HG02642 (cell line): Measurements from ENCODE around the gene MGAT4B.
"Not testable (repeated sequence)": the region's sequence is repeated elsewhere in the genome, so short reads cannot be mapped to it uniquely, and the experiment has no call there.

Experiments
- ATAC-seq: cut with Tn5 transposase; IDR thresholded peaks from one replicate; pipeline ENCODE4 v1.9.1; 2021; ENCODE audit warnings: mild to moderate bottlenecking; ENCODE audit not compliant: unreplicated experiment, poor library complexity

The MGAT4B gene

DNA sequence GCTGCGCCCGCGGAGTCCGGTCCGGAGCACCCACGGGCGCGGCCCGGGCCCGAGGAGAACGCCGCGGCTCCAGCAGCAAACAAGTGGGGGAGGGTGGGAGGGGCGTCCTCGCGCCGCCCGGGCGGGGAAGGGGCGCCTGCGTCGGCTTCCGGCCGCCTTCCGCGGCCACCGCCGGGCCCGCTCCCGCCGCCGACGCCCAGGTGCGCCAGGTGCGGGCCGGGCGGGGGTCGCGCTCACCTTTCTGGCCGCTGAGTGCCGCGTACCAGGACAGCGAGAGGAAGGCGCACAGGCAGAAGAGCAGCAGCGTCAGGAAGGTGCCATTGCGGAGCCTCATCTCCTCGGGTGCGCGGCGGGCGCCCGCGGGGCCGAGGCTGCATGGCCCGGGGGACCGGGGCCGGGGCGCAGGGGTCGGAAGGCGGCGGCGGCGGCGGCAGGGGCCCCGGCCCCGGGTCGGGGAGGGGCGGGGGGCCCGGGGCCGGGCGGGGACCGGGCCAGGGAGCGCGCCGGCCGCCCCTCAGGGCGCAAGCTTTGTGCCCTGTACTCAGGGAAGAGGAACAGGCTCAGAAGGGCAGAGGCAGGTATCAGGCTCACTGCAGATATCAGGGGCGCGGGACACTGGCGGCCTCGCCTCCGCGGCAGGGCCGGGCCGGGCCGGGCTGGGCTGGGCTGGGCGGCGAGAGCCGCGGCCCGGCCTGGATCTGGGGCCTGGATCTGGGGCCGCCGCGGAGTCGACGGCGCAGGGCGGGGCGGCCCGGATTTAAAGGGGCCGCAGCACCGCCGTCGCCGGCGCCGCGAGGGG, at the start of gene MGAT4B:
Gene MGAT4B (minus strand): TSS at position 617 of the 799 bp plus-strand sequence. CDS start 283 bp downstream, at position 334.
- ATAC-seq: peak; percentile 68

DNA sequence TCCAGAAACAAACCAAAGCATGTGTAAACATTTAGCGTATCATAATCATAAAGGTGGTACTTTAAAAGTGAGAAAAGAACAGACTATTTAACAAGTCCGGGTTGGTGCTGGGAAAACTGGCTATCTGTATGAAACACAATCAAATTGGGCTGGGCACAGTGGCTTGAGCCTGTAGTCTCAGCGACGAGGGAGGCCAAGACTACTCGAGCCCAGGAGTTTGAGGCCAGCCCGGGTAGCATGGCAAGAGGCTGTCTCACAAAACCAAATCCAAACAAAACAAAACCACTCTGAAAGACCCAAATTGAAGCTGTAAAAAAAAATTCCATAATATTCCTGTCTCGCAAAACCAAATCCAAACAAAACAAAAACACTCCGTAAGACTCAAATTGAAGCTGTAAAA, 47.7 kb upstream of the MGAT4B start:
- ATAC-seq: no peak

DNA sequence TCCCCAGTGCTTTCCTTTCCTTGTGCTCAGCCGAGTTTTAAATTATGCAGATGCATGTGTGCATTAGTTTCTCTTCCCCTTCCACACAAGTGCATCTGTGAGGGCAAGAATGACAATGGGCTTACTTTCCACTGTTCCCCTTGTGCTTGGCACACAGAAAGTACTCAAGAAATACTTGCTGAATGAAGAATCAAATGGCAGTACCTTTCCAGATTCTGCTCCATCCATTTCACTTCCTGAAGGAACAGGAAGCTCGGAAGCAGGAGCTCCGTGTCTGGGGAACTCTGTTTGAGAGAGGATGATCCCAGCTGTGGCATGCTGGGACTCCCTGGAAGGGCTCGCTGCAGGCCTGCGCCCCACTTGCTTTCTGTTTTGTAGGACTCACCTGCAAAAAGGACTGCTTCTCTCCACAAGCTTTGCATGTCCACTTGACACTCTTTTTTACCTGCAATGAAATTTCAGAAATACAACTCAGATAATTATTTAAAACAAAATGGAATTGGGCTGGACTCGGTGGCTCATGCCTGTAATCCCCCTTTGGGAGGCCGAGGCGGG, 46.4 kb upstream of the MGAT4B start:
- ATAC-seq: peak; percentile 88

- ATAC-seq: no peak
Measured at GRCh38 chr5:179841621-179842020, 35.0 kb upstream of the MGAT4B start.

- ATAC-seq: no peak
Measured at GRCh38 chr5:179840766-179841165, 34.1 kb upstream of the MGAT4B start.

GRCh38 chr5:179840321-179840720, 33.7 kb upstream of the MGAT4B start:
- no peak for ATAC-seq

DNA sequence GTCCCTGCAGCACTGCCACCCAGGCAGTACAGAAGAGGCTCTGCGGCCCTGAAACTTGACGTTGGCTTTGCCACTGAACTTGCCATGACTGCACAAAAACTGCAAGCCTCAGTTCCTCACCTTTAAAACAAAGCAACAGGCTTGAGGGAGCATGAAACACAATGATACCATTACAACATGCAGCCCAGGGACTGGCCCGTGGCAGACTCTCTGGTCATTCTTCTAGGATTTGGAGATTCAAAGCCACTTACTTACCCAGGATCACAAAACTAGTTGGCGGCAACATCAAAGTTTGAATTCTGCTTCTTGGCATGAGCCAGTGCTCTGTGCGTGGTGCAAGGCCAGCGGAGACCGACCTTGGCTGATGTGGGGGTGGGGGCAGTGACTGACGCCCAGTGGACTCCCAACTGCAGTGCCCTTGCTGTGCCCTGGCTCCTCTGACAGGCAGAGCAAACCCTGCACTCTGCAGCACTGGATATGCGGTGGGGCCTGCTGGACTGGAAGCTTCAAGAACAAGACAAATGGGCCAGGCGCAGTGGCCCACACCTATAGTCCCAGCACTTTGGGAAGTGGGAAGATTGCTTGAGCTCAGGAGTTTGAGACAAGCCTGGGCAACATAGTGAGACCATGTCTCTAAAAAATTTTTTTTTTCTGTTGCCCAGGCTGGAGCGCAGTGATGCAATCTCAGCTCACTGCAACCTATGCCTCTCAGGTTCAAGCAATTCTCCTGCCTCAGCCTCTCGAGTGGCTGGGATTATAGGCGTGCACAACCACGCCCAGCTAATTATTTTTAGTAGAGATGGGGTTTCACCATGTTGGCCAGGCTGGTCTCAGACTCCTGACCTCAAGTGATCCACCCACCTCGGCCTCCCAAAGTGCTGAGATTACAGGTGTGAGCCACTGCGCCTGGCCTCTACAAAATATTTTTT, 32.9 kb upstream of the MGAT4B start:
- no peak for ATAC-seq

GRCh38 chr5:179837076-179838011, 30.7 kb upstream of the MGAT4B start:
- no peak for ATAC-seq

DNA sequence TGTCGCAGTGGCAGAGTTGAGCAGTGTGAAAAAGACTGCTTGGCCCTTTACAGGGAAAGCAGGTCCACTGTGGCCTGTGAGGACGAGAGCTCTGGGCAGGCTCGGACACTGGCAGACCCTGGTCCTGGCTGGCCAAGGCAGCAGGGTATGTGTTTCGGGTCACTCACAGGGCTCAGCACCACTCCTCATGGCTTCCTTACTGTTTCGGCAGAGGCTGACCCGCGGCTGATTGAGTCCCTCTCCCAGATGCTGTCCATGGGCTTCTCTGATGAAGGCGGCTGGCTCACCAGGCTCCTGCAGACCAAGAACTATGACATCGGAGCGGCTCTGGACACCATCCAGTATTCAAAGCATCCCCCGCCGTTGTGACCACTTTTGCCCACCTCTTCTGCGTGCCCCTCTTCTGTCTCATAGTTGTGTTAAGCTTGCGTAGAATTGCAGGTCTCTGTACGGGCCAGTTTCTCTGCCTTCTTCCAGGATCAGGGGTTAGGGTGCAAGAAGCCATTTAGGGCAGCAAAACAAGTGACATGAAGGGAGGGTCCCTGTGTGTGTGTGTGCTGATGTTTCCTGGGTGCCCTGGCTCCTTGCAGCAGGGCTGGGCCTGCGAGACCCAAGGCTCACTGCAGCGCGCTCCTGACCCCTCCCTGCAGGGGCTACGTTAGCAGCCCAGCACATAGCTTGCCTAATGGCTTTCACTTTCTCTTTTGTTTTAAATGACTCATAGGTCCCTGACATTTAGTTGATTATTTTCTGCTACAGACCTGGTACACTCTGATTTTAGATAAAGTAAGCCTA, 29.8 kb upstream of the MGAT4B start:
- peak; percentile 37 for ATAC-seq

- ATAC-seq: not testable (repeated sequence)
Measured at GRCh38 chr5:179834871-179835270, 28.2 kb upstream of the MGAT4B start.

GRCh38 chr5:179834120-179834519, 27.5 kb upstream of the MGAT4B start:
- ATAC-seq: no peak

- ATAC-seq: no peak
Measured at GRCh38 chr5:179833709-179834070, 27.0 kb upstream of the MGAT4B start.

- no peak for ATAC-seq
Measured at GRCh38 chr5:179833056-179833708, 26.5 kb upstream of the MGAT4B start.

- no peak for ATAC-seq
Measured at GRCh38 chr5:179832039-179832745, 25.5 kb upstream of the MGAT4B start.

- ATAC-seq: no peak
Measured at GRCh38 chr5:179830818-179831468, 24.3 kb upstream of the MGAT4B start.

DNA sequence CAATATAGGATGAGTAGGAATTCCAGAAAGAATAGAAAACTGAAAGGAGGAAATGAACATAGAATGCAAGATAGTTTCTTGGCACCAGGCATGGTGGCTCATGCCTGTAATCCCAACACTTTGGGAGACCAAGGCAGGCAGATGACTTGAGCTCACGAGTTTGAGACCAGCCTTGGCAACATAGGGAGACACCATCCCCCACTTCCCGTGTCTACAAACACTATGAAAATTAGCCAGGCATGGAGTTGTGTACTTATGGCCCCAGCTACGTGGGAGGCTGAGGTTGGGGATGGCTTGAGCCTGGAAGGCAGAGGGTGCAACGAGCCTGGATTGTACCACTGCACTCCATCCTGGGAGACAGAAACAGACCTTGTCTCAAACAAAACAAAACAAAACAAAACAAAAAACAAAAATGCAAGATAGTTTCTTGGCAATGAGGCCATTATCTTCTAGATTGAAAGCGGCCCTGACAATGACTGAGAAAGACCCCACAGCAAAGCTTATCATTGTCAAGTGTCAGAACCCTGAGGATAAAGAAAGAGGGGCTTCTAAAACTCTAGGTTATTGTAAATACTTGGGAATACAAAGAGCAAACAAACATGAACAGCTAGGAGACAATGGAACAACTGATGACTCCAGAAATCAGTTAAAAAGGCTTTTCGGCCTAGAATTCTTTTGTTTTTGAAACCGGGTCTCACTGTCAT, 23.2 kb upstream of the MGAT4B start:
- no peak for ATAC-seq
